H9 (cell line): ENCODE measurements around the gene NECTIN1. TPM values are rescaled to one million over a fixed set of nuclear protein-coding genes. Genes with fewer than 3 reads are reported as not detected.
A peak's percentile ranks its signal among the peaks of the same experiment; 100 is the strongest.

Experiments used
- DNase-seq: peaks from one replicate; pipeline ENCODE4 v3.0.0-alpha.2; 2017
- H2AFZ ChIP-seq: one replicate; pipeline ENCODE4 v1.6.1; 2013; ENCODE audit warnings: mild to moderate bottlenecking, low read length, control low read depth, moderate library complexity
- H2AK5ac ChIP-seq: 2 replicates; pipeline ENCODE4 v1.6.1; 2013; ENCODE audit warnings: low read length, control low read depth, mixed read lengths; ENCODE audit not compliant: insufficient read length
- H2BK120ac ChIP-seq: one replicate; pipeline ENCODE4 v1.6.1; 2013; ENCODE audit warnings: low read depth, mild to moderate bottlenecking, low read length, control low read depth, inconsistent platforms; ENCODE audit not compliant: poor library complexity, severe bottlenecking
- H2BK12ac ChIP-seq: 2 replicates; pipeline ENCODE4 v1.6.1; 2013; ENCODE audit warnings: low read length, control low read depth, mixed read lengths, low read depth; ENCODE audit not compliant: insufficient read length
- H2BK15ac ChIP-seq: 2 replicates; pipeline ENCODE4 v1.6.1; 2013; ENCODE audit warnings: low read depth, low read length, control low read depth
- H2BK20ac ChIP-seq: one replicate; pipeline ENCODE4 v1.6.1; 2013; ENCODE audit warnings: low read depth, mild to moderate bottlenecking, low read length, control low read depth, inconsistent platforms; ENCODE audit not compliant: poor library complexity, severe bottlenecking
- H2BK5ac ChIP-seq: 2 replicates; pipeline ENCODE4 v1.6.1; 2013; ENCODE audit warnings: low read length, control low read depth, mixed read lengths; ENCODE audit not compliant: insufficient read length
- H3K14ac ChIP-seq: 2 replicates; pipeline ENCODE4 v1.6.1; 2013; ENCODE audit warnings: low read length, control low read depth; ENCODE audit not compliant: insufficient read depth
- H3K18ac ChIP-seq: 2 replicates; pipeline ENCODE4 v1.6.1; 2013; ENCODE audit warnings: low read depth, mild to moderate bottlenecking, mixed read lengths, low read length, control low read depth; ENCODE audit not compliant: insufficient read length
- H3K23ac ChIP-seq: 2 replicates; pipeline ENCODE4 v1.6.1; 2013; ENCODE audit warnings: low read length, control low read depth, mixed read lengths, low read depth; ENCODE audit not compliant: insufficient read length
- H3K23me2 ChIP-seq: 2 replicates; pipeline ENCODE4 v1.6.1; 2013; ENCODE audit warnings: low read depth, mild to moderate bottlenecking, mixed read lengths, low read length, control low read depth; ENCODE audit not compliant: insufficient read length, poor library complexity, severe bottlenecking
- H3K27ac ChIP-seq: 2 replicates; pipeline ENCODE4 v1.5.1; 2013; ENCODE audit warnings: low read length, control low read depth, mixed read lengths, low read depth; ENCODE audit not compliant: insufficient read length
- H3K27me3 ChIP-seq: 2 replicates; pipeline ENCODE4 v1.6.1; 2013; ENCODE audit warnings: low read length, control low read depth, inconsistent platforms; ENCODE audit not compliant: insufficient read depth
- H3K4ac ChIP-seq: 2 replicates; pipeline ENCODE4 v1.6.1; 2013; ENCODE audit warnings: low read depth, mild to moderate bottlenecking, control low read depth, inconsistent platforms, low read length, moderate library complexity
- H3K4me1 ChIP-seq: 2 replicates; pipeline ENCODE4 v1.6.1; 2013; ENCODE audit warnings: low read length, control low read depth, inconsistent platforms; ENCODE audit not compliant: insufficient read depth
- H3K4me2 ChIP-seq: 2 replicates; pipeline ENCODE4 v1.6.1; 2013; ENCODE audit warnings: low read length, control low read depth, mixed read lengths; ENCODE audit not compliant: insufficient read length, insufficient read depth
- H3K56ac ChIP-seq: 2 replicates; pipeline ENCODE4 v1.6.1; 2013; ENCODE audit warnings: low read depth, mild to moderate bottlenecking, mixed read lengths, low read length, control low read depth; ENCODE audit not compliant: insufficient read length
- H3K79me1 ChIP-seq: 2 replicates; pipeline ENCODE4 v1.6.1; 2013; ENCODE audit warnings: low read depth, mild to moderate bottlenecking, moderate library complexity, low read length, control low read depth, inconsistent platforms; ENCODE audit not compliant: insufficient read depth, poor library complexity, severe bottlenecking
- H3K79me2 ChIP-seq: 2 replicates; pipeline ENCODE4 v1.6.1; 2013; ENCODE audit warnings: low read length, control low read depth, inconsistent platforms; ENCODE audit not compliant: insufficient read depth
- H3K9ac ChIP-seq: 2 replicates; pipeline ENCODE4 v1.6.1; 2013; ENCODE audit warnings: low read length, control low read depth, mixed read lengths; ENCODE audit not compliant: insufficient read length; ENCODE audit errors: extremely low read depth
- H3K9me3 ChIP-seq: one replicate; pipeline ENCODE4 v1.6.1; 2013; ENCODE audit warnings: low read depth, low read length, inconsistent platforms; ENCODE audit not compliant: control insufficient read depth
- H3T11ph ChIP-seq: one replicate; pipeline ENCODE4 v1.6.1; 2013; ENCODE audit warnings: mild to moderate bottlenecking, low read length, control low read depth, inconsistent platforms
- H4K20me1 ChIP-seq: one replicate; pipeline ENCODE4 v1.6.1; 2013; ENCODE audit not compliant: control insufficient read depth, insufficient read length, insufficient read depth
- H4K5ac ChIP-seq: 2 replicates; pipeline ENCODE4 v1.6.1; 2013; ENCODE audit warnings: low read depth, mild to moderate bottlenecking, mixed read lengths, low read length, control low read depth; ENCODE audit not compliant: insufficient read length
- H4K8ac ChIP-seq: replicated peaks from 2 replicates; pipeline ENCODE4 v1.6.1; 2013; ENCODE audit warnings: low read length, control low read depth, mixed read lengths, low read depth; ENCODE audit not compliant: insufficient read length
- H4K91ac ChIP-seq: 2 replicates; pipeline ENCODE4 v1.6.1; 2013; ENCODE audit warnings: low read depth, mild to moderate bottlenecking, moderate library complexity, mixed read lengths, low read length, control low read depth; ENCODE audit not compliant: insufficient read length
- H3K27ac Mint-ChIP-seq, 3 experiments: 2 replicates in 2 of 3; 3 replicates in 1 of 3; pipeline ENCODE4 v1.8.0; 2020 to 2021; ENCODE audit warnings: mixed read lengths in 3 of 3, mild to moderate bottlenecking in 1 of 3, moderate library complexity in 1 of 3
- H3K27me3 Mint-ChIP-seq: 2 replicates; pipeline ENCODE4 v1.8.0; 2021; ENCODE audit warnings: low read depth, mild to moderate bottlenecking, moderate library complexity, mixed read lengths
- H3K36me3 Mint-ChIP-seq, 3 experiments: 2 replicates in 2 of 3; 3 replicates in 1 of 3; pipeline ENCODE4 v1.8.0; 2020 to 2021; ENCODE audit warnings: low read depth in 3 of 3, mixed read lengths in 3 of 3; ENCODE audit not compliant: insufficient read depth in 1 of 3
- H3K4me1 Mint-ChIP-seq, 2 experiments: 2 replicates each; pipeline ENCODE4 v1.8.0; 2020; ENCODE audit warnings: mixed read lengths in 2 of 2
- H3K4me3 Mint-ChIP-seq, 2 experiments: 2 replicates in 1 of 2; 3 replicates in 1 of 2; pipeline ENCODE4 v1.8.0; 2020 to 2021; ENCODE audit warnings: mild to moderate bottlenecking in 2 of 2, mixed read lengths in 2 of 2, moderate library complexity in 1 of 2
- H3K9me3 Mint-ChIP-seq, 2 experiments: 2 replicates in 1 of 2; 3 replicates in 1 of 2; pipeline ENCODE4 v1.8.0; 2020; ENCODE audit warnings: mild to moderate bottlenecking in 2 of 2, mixed read lengths in 2 of 2, moderate library complexity in 1 of 2
- CTCF ChIP-seq: fragments of 200-600 bp; sonication (generic); conservative IDR thresholded peaks from 3 replicates; pipeline ENCODE4 v1.8.0; 2021; ENCODE audit warnings: antibody characterized with exemption, mild to moderate bottlenecking
- WGBS: extraction: QIAGEN DNeasy Blood & Tissue Kit; methylation state at CpG from one replicate; pipeline ENCODE4 v1.1.7; 2013; ENCODE audit warnings: missing lambda C conversion rate, low lambda C conversion rate, mixed read lengths; ENCODE audit not compliant: insufficient read length; ENCODE audit errors: extremely low coverage; 5-methylcytosine and 5-hydroxymethylcytosine counted together
- total RNA-seq: library from RNA; stranded (reverse); gene quantifications from 2 replicates; pipeline ENCODE4 v1.2.1, GENCODE V29; 2021

The NECTIN1 gene
- total RNA-seq, 1 experiment from 2014 or later, result 113 TPM

- H3K4me1 Mint-ChIP-seq, result peaks cover 17% of the 10 kb centered on the region in 2 experiments
- WGBS, result no CpG with 5 or more reads among the region's 4 CpGs
- no peaks in the 10 kb centered on the region for H3K27me3 ChIP-seq
- DNase-seq, result no peak
- no peak overlapping the region for H4K8ac ChIP-seq
- H3K36me3 Mint-ChIP-seq, result no peaks in the 10 kb centered on the region
- H3K27ac ChIP-seq, result no peak overlapping the region
- H4K20me1 ChIP-seq, result no peaks in the 10 kb centered on the region
- H3K79me2 ChIP-seq, result no peaks in the 10 kb centered on the region
- no peak overlapping the region for H3K9ac ChIP-seq
- H3T11ph ChIP-seq, result no peak overlapping the region
- H3K23me2 ChIP-seq, result no peaks in the 10 kb centered on the region
- H2AK5ac ChIP-seq, result no peak overlapping the region
- peaks cover 47% of the 10 kb centered on the region for H3K27me3 Mint-ChIP-seq
- H2BK120ac ChIP-seq, result no peak overlapping the region
- no peak overlapping the region for H3K18ac ChIP-seq
- no peak overlapping the region for H2BK5ac ChIP-seq
- no peaks in the 10 kb centered on the region for H3K79me1 ChIP-seq
- no peak overlapping the region for H2BK20ac ChIP-seq
- H4K91ac ChIP-seq, result no peak overlapping the region
- no peak overlapping the region for H3K4me3 Mint-ChIP-seq
- H2BK12ac ChIP-seq, result no peak overlapping the region
- no peak overlapping the region for H3K4me2 ChIP-seq
- no peak overlapping the region for H2AFZ ChIP-seq
- H2BK15ac ChIP-seq, result no peak overlapping the region
- H3K23ac ChIP-seq, result no peak overlapping the region
- H3K9me3 Mint-ChIP-seq, result no peaks in the 10 kb centered on the region
- H3K4me1 ChIP-seq, result no peaks in the 10 kb centered on the region
- no peaks in the 10 kb centered on the region for H3K9me3 ChIP-seq
- no peak overlapping the region for H4K5ac ChIP-seq
- H3K27ac Mint-ChIP-seq, result peak overlapping the region in 1 of 3 experiments; percentile 80; a peak in 2 of 7 replicates
- no peak overlapping the region for H3K14ac ChIP-seq
- TF ChIP-seq CTCF, result no peak
- no peak overlapping the region for H3K4ac ChIP-seq
- H3K56ac ChIP-seq, result no peak overlapping the region
These were observed 25.2 kb upstream of the NECTIN1 start for GRCh38 chr11:119754199-119754598.
